HEK293T (cell line): Measurements from ENCODE around the gene PFKL.

ENCODE experiments used
- CTCF ChIA-PET: fragments of 350-600 bp; formaldehyde crosslinking; extraction: SDS; loops from one replicate; lab custom pipeline; 2021; ENCODE audit warnings: antibody characterized with exemption, inconsistent platforms; lab: Yijun Ruan, JAX
- POLR2A ChIA-PET: fragments of 350-600 bp; formaldehyde crosslinking; extraction: SDS; loops from one replicate; lab custom pipeline; 2020; ENCODE audit warnings: antibody characterized with exemption, inconsistent platforms; lab: Yijun Ruan, JAX
- DNase-seq: peaks from one replicate; pipeline ENCODE4 v3.0.0; 2012; ENCODE audit warnings: mixed read lengths; ENCODE audit errors: extremely low spot score
- ARNT ChIP-seq: fragments of 450-650 bp; IDR thresholded peaks from 2 replicates; pipeline ENCODE4 v1.6.1; 2017; ENCODE audit warnings: mild to moderate bottlenecking
- BHLHE40 ChIP-seq: fragments of 450-650 bp; IDR thresholded peaks from 2 replicates; pipeline ENCODE4 v1.6.1; 2016; ENCODE audit warnings: mild to moderate bottlenecking, moderate library complexity, borderline replicate concordance
- CTBP1 ChIP-seq: fragments of 450-650 bp; IDR thresholded peaks from 2 replicates; pipeline ENCODE4 v1.6.1; 2016; ENCODE audit warnings: borderline replicate concordance
- ELF4 ChIP-seq: fragments of 450-650 bp; IDR thresholded peaks from 2 replicates; pipeline ENCODE4 v1.6.1; 2017; ENCODE audit warnings: antibody characterized with exemption
- FOXA1 ChIP-seq: fragments of 450-650 bp; IDR thresholded peaks from 2 replicates; pipeline ENCODE4 v1.6.1; 2016; ENCODE audit warnings: mild to moderate bottlenecking
- FOXK2 ChIP-seq: fragments of 450-650 bp; IDR thresholded peaks from 2 replicates; pipeline ENCODE4 v1.6.1; 2016; ENCODE audit warnings: mild to moderate bottlenecking
- FOXM1 ChIP-seq: fragments of 450-650 bp; IDR thresholded peaks from 2 replicates; pipeline ENCODE4 v1.6.1; 2017; ENCODE audit warnings: mild to moderate bottlenecking, borderline replicate concordance
- HDGF ChIP-seq: fragments of 450-650 bp; IDR thresholded peaks from 2 replicates; pipeline ENCODE4 v1.6.1; 2017; ENCODE audit warnings: antibody characterized with exemption, borderline replicate concordance
- L3MBTL2 ChIP-seq: fragments of 450-650 bp; conservative IDR thresholded peaks from 2 replicates; pipeline ENCODE4 v1.6.1; 2016; ENCODE audit warnings: mild to moderate bottlenecking
- LEF1 ChIP-seq: fragments of 450-650 bp; IDR thresholded peaks from 2 replicates; pipeline ENCODE4 v1.6.1; 2017; ENCODE audit warnings: mild to moderate bottlenecking, borderline replicate concordance
- NFRKB ChIP-seq: fragments of 450-650 bp; IDR thresholded peaks from 2 replicates; pipeline ENCODE4 v1.6.1; 2016; ENCODE audit warnings: mild to moderate bottlenecking, moderate library complexity
- PKNOX1 ChIP-seq: fragments of 450-650 bp; IDR thresholded peaks from 2 replicates; pipeline ENCODE4 v1.6.1; 2016
- SP1 ChIP-seq: fragments of 450-650 bp; IDR thresholded peaks from 2 replicates; pipeline ENCODE4 v1.6.1; 2017
- SUZ12 ChIP-seq: fragments of 450-650 bp; IDR thresholded peaks from 2 replicates; pipeline ENCODE4 v1.6.1; 2016; ENCODE audit warnings: mild to moderate bottlenecking
- TARDBP ChIP-seq: fragments of 450-650 bp; IDR thresholded peaks from 2 replicates; pipeline ENCODE4 v1.6.1; 2016
- ZNF384 ChIP-seq: fragments of 450-650 bp; IDR thresholded peaks from 2 replicates; pipeline ENCODE4 v1.6.1; 2016

Gene PFKL

GRCh38 chr21:44261675-44262295 is 38.1 kb upstream of the PFKL start, which contains the start of gene DNMT3L:
TSS of gene DNMT3L (minus strand) at chr21:44261897. CDS start at chr21:44261259, 638 bp downstream.
- ChIA-PET CTCF (no interaction called here), POLR2A (no interaction called here)
- DNase-seq = no peak
- no peak for TF ChIP-seq ARNT

- POLR2A ChIA-PET = no interaction called here
- DNase-seq = no peak
- CTCF ChIA-PET = no interaction called here
- no peak for TF ChIP-seq FOXA1
- TF ChIP-seq LEF1 = no peak
- TF ChIP-seq SUZ12 = no peak
- no peak for TF ChIP-seq NFRKB
- no peak for TF ChIP-seq L3MBTL2
- no peak for TF ChIP-seq ARNT
- TF ChIP-seq ZNF384 = no peak
- TF ChIP-seq PKNOX1 = no peak
- TF ChIP-seq HDGF = no peak
Observed at GRCh38 chr21:44262338-44263056, 37.4 kb upstream of the PFKL start.

GRCh38 chr21:44263221-44263760 is 36.6 kb upstream of the PFKL start:
- DNase-seq = no peak
- ChIA-PET POLR2A (no interaction called here), CTCF (no interaction called here)
- TF ChIP-seq ZNF384 (no peak), FOXA1 (no peak), NFRKB (no peak), FOXK2 (no peak), SUZ12 (no peak), BHLHE40 (no peak), HDGF (no peak), ARNT (no peak), ELF4 (no peak), LEF1 (no peak), FOXM1 (no peak), PKNOX1 (no peak), CTBP1 (no peak)

GRCh38 chr21:44263768-44264167 is 36.1 kb upstream of the PFKL start:
- TF ChIP-seq TARDBP = no peak
- TF ChIP-seq HDGF = no peak
- no peak for TF ChIP-seq FOXK2
- no peak for TF ChIP-seq ARNT
- no peak for TF ChIP-seq LEF1
- ChIA-PET CTCF (no interaction called here), POLR2A (no interaction called here)
- DNase-seq = no peak

GRCh38 chr21:44265734-44266270 is 34.1 kb upstream of the PFKL start:
- DNase-seq = no peak
- ChIA-PET CTCF (no interaction called here), POLR2A (no interaction called here)
- TF ChIP-seq ELF4 = no peak

- no peak for DNase-seq
- ChIA-PET POLR2A (no interaction called here), CTCF (interaction anchor here (0.6 to 0.8 kb wide), 2 partner anchors 8 to 32 kb away, joined by 3 read pairs; no protein-coding TSS in a partner anchor)
- TF ChIP-seq FOXA1 (no peak), CTBP1 (no peak), TARDBP (no peak), ELF4 (no peak), FOXK2 (no peak), L3MBTL2 (no peak), NFRKB (no peak), ZNF384 (no peak), SUZ12 (no peak), FOXM1 (no peak), LEF1 (no peak), ARNT (no peak), SP1 (no peak), BHLHE40 (no peak), PKNOX1 (no peak), HDGF (no peak)
Observed at GRCh38 chr21:44267655-44268142, 32.2 kb upstream of the PFKL start.
